Measurements from ENCODE around the gene NHERF1. TPM values are rescaled to one million over a fixed set of nuclear protein-coding genes. Genes with fewer than 3 reads are reported as not detected.

Gene NHERF1
- total and polyA plus RNA-seq, 2 of the 13 experiments (the other 11 are each of a cell fraction or from before 2014, with no cell fraction given): 169 to 269 TPM

GRCh38 chr17:74763565-74764387, 15.3 kb downstream of the NHERF1 start (continued):
- TF ChIP-seq ZNF121 (CRISPR knock-in tag; IDR thresholded peaks at IDR 0.05): peak; percentile 71
- no peak for TF ChIP-seq SRSF4 (IDR thresholded peaks at IDR 0.05; ENCODE audit: low read depth, low read length, poor library complexity, severe bottlenecking)
- peak; percentile 80 for TF ChIP-seq RXRB (CRISPR knock-in tag; IDR thresholded peaks at IDR 0.05; ENCODE audit: borderline replicate concordance)
- no peak for TF ChIP-seq ZNF549 (CRISPR knock-in tag; IDR thresholded peaks at IDR 0.05)
- peak; percentile 75 for TF ChIP-seq ISL2 (CRISPR knock-in tag; IDR thresholded peaks at IDR 0.05)
- no peak for TF ChIP-seq ZNF850 (CRISPR knock-in tag; conservative IDR thresholded peaks at IDR 0.05)
- TF ChIP-seq, protein P1, sequence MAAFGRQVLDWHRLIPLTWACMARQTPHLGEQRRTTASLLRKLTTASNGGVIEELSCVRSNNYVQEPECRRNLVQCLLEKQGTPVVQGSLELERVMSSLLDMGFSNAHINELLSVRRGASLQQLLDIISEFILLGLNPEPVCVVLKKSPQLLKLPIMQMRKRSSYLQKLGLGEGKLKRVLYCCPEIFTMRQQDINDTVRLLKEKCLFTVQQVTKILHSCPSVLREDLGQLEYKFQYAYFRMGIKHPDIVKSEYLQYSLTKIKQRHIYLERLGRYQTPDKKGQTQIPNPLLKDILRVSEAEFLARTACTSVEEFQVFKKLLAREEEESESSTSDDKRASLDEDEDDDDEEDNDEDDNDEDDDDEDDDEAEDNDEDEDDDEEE (CRISPR knock-in tag; IDR thresholded peaks at IDR 0.05): 0 out of 2 replicates have a peak, but pooled peaks have one; percentile 22
- TF ChIP-seq ZNF558 (CRISPR knock-in tag; IDR thresholded peaks at IDR 0.05; ENCODE audit: borderline replicate concordance): no peak
- TF ChIP-seq, protein P2, sequence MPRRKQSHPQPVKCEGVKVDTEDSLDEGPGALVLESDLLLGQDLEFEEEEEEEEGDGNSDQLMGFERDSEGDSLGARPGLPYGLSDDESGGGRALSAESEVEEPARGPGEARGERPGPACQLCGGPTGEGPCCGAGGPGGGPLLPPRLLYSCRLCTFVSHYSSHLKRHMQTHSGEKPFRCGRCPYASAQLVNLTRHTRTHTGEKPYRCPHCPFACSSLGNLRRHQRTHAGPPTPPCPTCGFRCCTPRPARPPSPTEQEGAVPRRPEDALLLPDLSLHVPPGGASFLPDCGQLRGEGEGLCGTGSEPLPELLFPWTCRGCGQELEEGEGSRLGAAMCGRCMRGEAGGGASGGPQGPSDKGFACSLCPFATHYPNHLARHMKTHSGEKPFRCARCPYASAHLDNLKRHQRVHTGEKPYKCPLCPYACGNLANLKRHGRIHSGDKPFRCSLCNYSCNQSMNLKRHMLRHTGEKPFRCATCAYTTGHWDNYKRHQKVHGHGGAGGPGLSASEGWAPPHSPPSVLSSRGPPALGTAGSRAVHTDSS (CRISPR knock-in tag; conservative IDR thresholded peaks at IDR 0.05): no peak
- TF ChIP-seq FOXP1 (IDR thresholded peaks at IDR 0.05): no peak
- peak; percentile 43; the same call in 1 of the 2 replicates for TF ChIP-seq FOXP1 (CRISPR knock-in tag; IDR thresholded peaks at IDR 0.05)
- no peak for TF ChIP-seq TRIM24 (CRISPR knock-in tag; IDR thresholded peaks at IDR 0.05)
- TF ChIP-seq MIXL1 (CRISPR knock-in tag; IDR thresholded peaks at IDR 0.05): peak; percentile 21; the same call in 1 of the 2 replicates
- TF ChIP-seq ZSCAN29 (CRISPR knock-in tag; conservative IDR thresholded peaks at IDR 0.05): peak; percentile 94; the same call in 1 of the 2 replicates
- 0 out of 2 replicates have a peak, but pooled peaks have one; percentile 22 for TF ChIP-seq EED (CRISPR knock-in tag; IDR thresholded peaks at IDR 0.05)
- peak; percentile 48; the same call in 1 of the 2 replicates for TF ChIP-seq TAF1 (CRISPR knock-in tag; IDR thresholded peaks at IDR 0.05)
- TF ChIP-seq, protein P3, sequence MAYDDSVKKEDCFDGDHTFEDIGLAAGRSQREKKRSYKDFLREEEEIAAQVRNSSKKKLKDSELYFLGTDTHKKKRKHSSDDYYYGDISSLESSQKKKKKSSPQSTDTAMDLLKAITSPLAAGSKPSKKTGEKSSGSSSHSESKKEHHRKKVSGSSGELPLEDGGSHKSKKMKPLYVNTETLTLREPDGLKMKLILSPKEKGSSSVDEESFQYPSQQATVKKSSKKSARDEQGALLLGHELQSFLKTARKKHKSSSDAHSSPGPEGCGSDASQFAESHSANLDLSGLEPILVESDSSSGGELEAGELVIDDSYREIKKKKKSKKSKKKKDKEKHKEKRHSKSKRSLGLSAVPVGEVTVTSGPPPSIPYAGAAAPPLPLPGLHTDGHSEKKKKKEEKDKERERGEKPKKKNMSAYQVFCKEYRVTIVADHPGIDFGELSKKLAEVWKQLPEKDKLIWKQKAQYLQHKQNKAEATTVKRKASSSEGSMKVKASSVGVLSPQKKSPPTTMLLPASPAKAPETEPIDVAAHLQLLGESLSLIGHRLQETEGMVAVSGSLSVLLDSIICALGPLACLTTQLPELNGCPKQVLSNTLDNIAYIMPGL (CRISPR knock-in tag; IDR thresholded peaks at IDR 0.05; ENCODE audit: borderline replicate concordance in 1 of 2, low read depth in 1 of 2): peak; percentile 40 to 50; a peak in 2 of 4 replicates
- TF ChIP-seq RNF2 (conservative IDR thresholded peaks at IDR 0.05; ENCODE audit: low read depth): no peak
- peak; percentile 80 for TF ChIP-seq KAT7 (CRISPR knock-in tag; IDR thresholded peaks at IDR 0.05; ENCODE audit: borderline replicate concordance)
- TF ChIP-seq, protein P4, sequence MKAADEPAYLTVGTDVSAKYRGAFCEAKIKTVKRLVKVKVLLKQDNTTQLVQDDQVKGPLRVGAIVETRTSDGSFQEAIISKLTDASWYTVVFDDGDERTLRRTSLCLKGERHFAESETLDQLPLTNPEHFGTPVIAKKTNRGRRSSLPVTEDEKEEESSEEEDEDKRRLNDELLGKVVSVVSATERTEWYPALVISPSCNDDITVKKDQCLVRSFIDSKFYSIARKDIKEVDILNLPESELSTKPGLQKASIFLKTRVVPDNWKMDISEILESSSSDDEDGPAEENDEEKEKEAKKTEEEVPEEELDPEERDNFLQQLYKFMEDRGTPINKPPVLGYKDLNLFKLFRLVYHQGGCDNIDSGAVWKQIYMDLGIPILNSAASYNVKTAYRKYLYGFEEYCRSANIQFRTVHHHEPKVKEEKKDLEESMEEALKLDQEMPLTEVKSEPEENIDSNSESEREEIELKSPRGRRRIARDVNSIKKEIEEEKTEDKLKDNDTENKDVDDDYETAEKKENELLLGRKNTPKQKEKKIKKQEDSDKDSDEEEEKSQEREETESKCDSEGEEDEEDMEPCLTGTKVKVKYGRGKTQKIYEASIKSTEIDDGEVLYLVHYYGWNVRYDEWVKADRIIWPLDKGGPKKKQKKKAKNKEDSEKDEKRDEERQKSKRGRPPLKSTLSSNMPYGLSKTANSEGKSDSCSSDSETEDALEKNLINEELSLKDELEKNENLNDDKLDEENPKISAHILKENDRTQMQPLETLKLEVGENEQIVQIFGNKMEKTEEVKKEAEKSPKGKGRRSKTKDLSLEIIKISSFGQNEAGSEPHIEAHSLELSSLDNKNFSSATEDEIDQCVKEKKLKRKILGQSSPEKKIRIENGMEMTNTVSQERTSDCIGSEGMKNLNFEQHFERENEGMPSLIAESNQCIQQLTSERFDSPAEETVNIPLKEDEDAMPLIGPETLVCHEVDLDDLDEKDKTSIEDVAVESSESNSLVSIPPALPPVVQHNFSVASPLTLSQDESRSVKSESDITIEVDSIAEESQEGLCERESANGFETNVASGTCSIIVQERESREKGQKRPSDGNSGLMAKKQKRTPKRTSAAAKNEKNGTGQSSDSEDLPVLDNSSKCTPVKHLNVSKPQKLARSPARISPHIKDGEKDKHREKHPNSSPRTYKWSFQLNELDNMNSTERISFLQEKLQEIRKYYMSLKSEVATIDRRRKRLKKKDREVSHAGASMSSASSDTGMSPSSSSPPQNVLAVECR (CRISPR knock-in tag; IDR thresholded peaks at IDR 0.05; ENCODE audit: borderline replicate concordance): peak; percentile 85; the same call in 1 of the 2 replicates
- TF ChIP-seq FIP1L1 (IDR thresholded peaks at IDR 0.05; ENCODE audit: borderline replicate concordance, insufficient read depth, low read depth, low read length): 0 out of 2 replicates have a peak, but pooled peaks have one; percentile 38
